ENCODE data around the gene JMJD1C.
A peak's percentile ranks its signal among the peaks of the same experiment; 100 is the strongest.

JMJD1C gene

DNA sequence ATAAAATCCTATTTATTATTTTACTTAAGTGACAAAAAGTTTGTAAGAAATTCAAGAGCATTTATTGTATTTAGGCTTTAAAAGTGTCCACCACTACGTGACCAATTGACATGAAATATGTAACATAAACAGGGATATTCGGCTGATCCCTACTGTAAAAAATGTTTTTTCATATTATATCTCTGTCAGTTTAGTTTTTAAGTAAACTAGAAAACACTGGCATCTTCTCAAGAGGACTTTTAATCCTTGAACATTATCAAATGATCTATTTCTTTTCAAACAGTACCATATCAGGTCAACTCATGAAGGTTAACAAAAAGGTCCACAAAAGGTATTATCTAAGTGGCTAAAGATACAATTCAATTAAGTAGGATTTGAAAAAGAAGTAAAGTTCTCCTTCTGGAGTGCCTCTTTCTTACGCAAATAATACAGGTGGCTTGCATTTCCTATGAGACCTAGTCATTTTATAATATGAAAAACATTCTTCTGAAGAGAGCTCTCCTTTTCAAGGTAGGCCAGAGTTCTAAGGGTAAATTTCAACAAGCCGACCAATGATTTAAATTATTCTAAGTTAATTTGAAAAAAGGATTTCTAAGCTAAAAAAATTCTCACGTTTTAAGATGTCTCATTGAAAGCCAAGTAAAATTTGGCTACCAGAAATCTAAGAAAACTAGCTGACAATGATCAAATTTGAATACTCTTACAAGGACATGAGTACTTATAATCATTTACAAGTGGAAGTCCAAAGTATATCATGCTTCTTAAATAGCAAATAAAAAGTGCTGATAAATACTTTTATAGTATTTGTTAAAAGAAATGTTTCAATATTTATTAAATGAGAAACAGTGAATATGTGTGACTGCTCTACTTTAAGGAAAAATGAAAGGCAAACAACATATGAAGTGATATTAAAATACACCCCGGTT, 199.1 kb downstream of the JMJD1C start:
- Histone ChIP-seq H3K9me3 (no peaks in the 10 kb centered on the region), H3K4me1 (no peaks in the 10 kb centered on the region), H3K36me3 (no peaks in the 10 kb centered on the region), H3K27me3 (no peaks in the 10 kb centered on the region), H3K4me3 (ENCODE audit: low read depth, low read length) (peak overlapping the region; percentile 79)
- TF ChIP-seq CTCF (IDR thresholded peaks at IDR 0.05; ENCODE audit: low read depth, low read length) = no peak
- no peak for DNase-seq

GRCh38 chr10:63265683-63266235, 200.0 kb downstream of the JMJD1C start:
- Histone ChIP-seq H3K4me3 (ENCODE audit: low read depth, low read length) (peak overlapping the region; percentile 79), H3K4me1 (no peaks in the 10 kb centered on the region), H3K9me3 (no peaks in the 10 kb centered on the region), H3K36me3 (peaks cover 4% of the 10 kb centered on the region), H3K27me3 (no peaks in the 10 kb centered on the region)
- DNase-seq = no peak
- TF ChIP-seq CTCF (IDR thresholded peaks at IDR 0.05; ENCODE audit: low read depth, low read length) = no peak

GRCh38 chr10:63265222-63265617, 200.6 kb downstream of the JMJD1C start:
- no peak for TF ChIP-seq CTCF (IDR thresholded peaks at IDR 0.05; ENCODE audit: low read depth, low read length)
- Histone ChIP-seq H3K27me3 (no peaks in the 10 kb centered on the region), H3K4me3 (ENCODE audit: low read depth, low read length) (peak overlapping the region; percentile 79), H3K4me1 (no peaks in the 10 kb centered on the region), H3K36me3 (peaks cover 6% of the 10 kb centered on the region), H3K9me3 (no peaks in the 10 kb centered on the region)
- peak; percentile 51 for DNase-seq

DNA sequence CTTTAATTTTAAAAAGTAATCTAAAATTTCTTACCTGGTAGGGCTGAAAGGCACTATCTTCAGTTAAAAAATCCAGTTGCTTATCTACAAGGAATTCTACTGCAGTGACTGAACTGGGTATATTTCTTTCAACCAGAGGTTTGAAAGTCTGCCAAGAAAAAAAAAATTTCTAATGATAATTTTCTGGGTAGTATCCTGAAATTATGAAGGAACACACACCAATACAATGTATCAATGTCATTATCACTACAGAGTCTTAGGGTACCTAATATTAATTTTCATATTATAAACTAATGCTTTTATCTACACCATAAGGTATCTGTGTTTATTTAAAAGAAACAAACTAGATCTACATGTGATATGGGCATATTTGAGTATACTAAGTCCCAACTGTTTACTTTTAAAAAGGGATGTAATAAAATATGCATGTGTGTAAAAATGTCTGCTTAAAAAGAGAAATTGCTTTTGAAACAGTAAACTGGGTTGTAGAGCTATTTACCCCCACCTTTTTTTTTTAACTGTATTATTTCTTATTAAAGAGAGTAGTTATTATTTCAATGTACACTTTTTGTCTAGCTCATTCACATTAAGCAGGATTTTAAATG, 201.1 kb downstream of the JMJD1C start:
- no peak for DNase-seq
- H3K9me3 ChIP-seq = no peaks in the 10 kb centered on the region
- no peaks in the 10 kb centered on the region for H3K27me3 ChIP-seq
- peaks cover 11% of the 10 kb centered on the region for H3K36me3 ChIP-seq
- H3K4me1 ChIP-seq = no peaks in the 10 kb centered on the region
- H3K4me3 ChIP-seq (ENCODE audit: low read depth, low read length) = peak overlapping the region; percentile 79
- no peak for TF ChIP-seq CTCF (IDR thresholded peaks at IDR 0.05; ENCODE audit: low read depth, low read length)

GRCh38 chr10:63262430-63263073, 203.2 kb downstream of the JMJD1C start:
- Histone ChIP-seq H3K4me1 (peaks cover 4% of the 10 kb centered on the region), H3K4me3 (ENCODE audit: low read depth, low read length) (no peak overlapping the region), H3K36me3 (peaks cover 14% of the 10 kb centered on the region), H3K27me3 (no peaks in the 10 kb centered on the region), H3K9me3 (no peaks in the 10 kb centered on the region)
- DNase-seq = no peak
- no peak for TF ChIP-seq CTCF (IDR thresholded peaks at IDR 0.05; ENCODE audit: low read depth, low read length)
